HG03457 (cell line): ENCODE measurements around the gene TCAF1.

Source experiments
- ATAC-seq: cut with Tn5 transposase; IDR thresholded peaks from one replicate; pipeline ENCODE4 v1.9.1; 2021; ENCODE audit warnings: moderate number of reproducible peaks; ENCODE audit not compliant: unreplicated experiment

The TCAF1 gene

GRCh38 chr7:143901668-143902331 is at the start of gene TCAF1:
TCAF1 (minus strand) TSS chr7:143902176; CDS start chr7:143876608, 25,568 bp downstream.
- peak; percentile 89 for ATAC-seq

- no peak for ATAC-seq
These were observed 46.8 kb upstream of the TCAF1 start for GRCh38 chr7:143948733-143949132.

GRCh38 chr7:143947111-143947510 is 45.1 kb upstream of the TCAF1 start:
- ATAC-seq = no peak

- ATAC-seq = no peak
These were observed 43.4 kb upstream of the TCAF1 start for GRCh38 chr7:143945423-143945822.

GRCh38 chr7:143938379-143939243 is 36.6 kb upstream of the TCAF1 start:
- ATAC-seq = no peak

GRCh38 chr7:143936087-143937009 is 34.4 kb upstream of the TCAF1 start:
- no peak for ATAC-seq

GRCh38 chr7:143934526-143935325 is 32.8 kb upstream of the TCAF1 start, which contains the start of gene OR2F2:
OR2F2 (plus strand) TSS chr7:143935233; CDS start chr7:143935233, 0 bp downstream.
- ATAC-seq = no peak

- ATAC-seq = no peak
These were observed 29.8 kb upstream of the TCAF1 start for GRCh38 chr7:143931739-143932138.

GRCh38 chr7:143929224-143929920 is 27.4 kb upstream of the TCAF1 start:
- no peak for ATAC-seq

GRCh38 chr7:143924851-143925250 is 22.9 kb upstream of the TCAF1 start:
- ATAC-seq = no peak

- ATAC-seq = no peak
These were observed 13.1 kb upstream of the TCAF1 start for GRCh38 chr7:143914938-143915652.

GRCh38 chr7:143913945-143914615 is 12.1 kb upstream of the TCAF1 start:
- ATAC-seq = no peak

GRCh38 chr7:143910473-143911248 is 8.7 kb upstream of the TCAF1 start:
- ATAC-seq = no peak

- ATAC-seq = no peak
These were observed 7.9 kb upstream of the TCAF1 start for GRCh38 chr7:143909863-143910262.

GRCh38 chr7:143908120-143908519 is 6.1 kb upstream of the TCAF1 start:
- ATAC-seq = no peak

- ATAC-seq = no peak
These were observed 4.9 kb upstream of the TCAF1 start for GRCh38 chr7:143906895-143907294.

GRCh38 chr7:143906151-143906550 is 4.2 kb upstream of the TCAF1 start:
- no peak for ATAC-seq

GRCh38 chr7:143905509-143905908 is 3.5 kb upstream of the TCAF1 start:
- no peak for ATAC-seq
